NCI-H1694 (cell line): Measurements from ENCODE around the gene SH3BGRL2.
"Not testable (repeated sequence)": the region's sequence is repeated elsewhere in the genome, so short reads cannot be mapped to it uniquely, and the experiment has no call there.

Experiments used
- DNase-seq: peaks from one replicate; lab custom pipeline; 2025; lab: John Stamatoyannopoulos, UW

SH3BGRL2 gene

GRCh38 chr6:79649016-79649415, 17.9 kb downstream of the SH3BGRL2 start:
- DNase-seq = no peak

GRCh38 chr6:79650950-79651349, 19.8 kb downstream of the SH3BGRL2 start:
- no peak for DNase-seq

GRCh38 chr6:79656134-79656533, 25.0 kb downstream of the SH3BGRL2 start:
- DNase-seq = no peak

GRCh38 chr6:79657238-79657637, 26.1 kb downstream of the SH3BGRL2 start:
- no peak for DNase-seq

GRCh38 chr6:79663655-79664054, 32.5 kb downstream of the SH3BGRL2 start:
- not testable (repeated sequence) for DNase-seq

GRCh38 chr6:79665725-79666551, 34.8 kb downstream of the SH3BGRL2 start:
- no peak for DNase-seq

GRCh38 chr6:79666634-79667033, 35.5 kb downstream of the SH3BGRL2 start:
- no peak for DNase-seq

- no peak for DNase-seq
Observed at GRCh38 chr6:79668381-79668780, 37.3 kb downstream of the SH3BGRL2 start.

GRCh38 chr6:79669766-79670165, 38.6 kb downstream of the SH3BGRL2 start:
- no peak for DNase-seq

GRCh38 chr6:79670789-79671188, 39.7 kb downstream of the SH3BGRL2 start:
- DNase-seq = no peak

- DNase-seq = no peak
Observed at GRCh38 chr6:79671600-79672266, 40.6 kb downstream of the SH3BGRL2 start.

- DNase-seq = no peak
Observed at GRCh38 chr6:79672631-79673111, 41.5 kb downstream of the SH3BGRL2 start.

- DNase-seq = no peak
Observed at GRCh38 chr6:79673947-79674346, 42.8 kb downstream of the SH3BGRL2 start.

GRCh38 chr6:79676785-79677736, 45.9 kb downstream of the SH3BGRL2 start:
- no peak for DNase-seq

GRCh38 chr6:79682682-79683081, 51.6 kb downstream of the SH3BGRL2 start:
- not testable (repeated sequence) for DNase-seq

GRCh38 chr6:79684876-79685275, 53.7 kb downstream of the SH3BGRL2 start:
- no peak for DNase-seq

- no peak for DNase-seq
Observed at GRCh38 chr6:79686707-79687309, 55.7 kb downstream of the SH3BGRL2 start.

- DNase-seq = no peak
Observed at GRCh38 chr6:79687759-79688158, 56.6 kb downstream of the SH3BGRL2 start.

GRCh38 chr6:79694156-79694555, 63.0 kb downstream of the SH3BGRL2 start:
- DNase-seq = no peak

- DNase-seq = no peak
Observed at GRCh38 chr6:79694623-79695343, 63.7 kb downstream of the SH3BGRL2 start.

GRCh38 chr6:79697430-79697829, 66.3 kb downstream of the SH3BGRL2 start:
- DNase-seq = no peak
